Hepatocyte (in vitro differentiated cells): Measurements from ENCODE around the gene HMGXB4. TPM values are rescaled to one million over a fixed set of nuclear protein-coding genes. Genes with fewer than 3 reads are reported as not detected.

ENCODE experiments used
- DNase-seq: peaks from one replicate; pipeline ENCODE4 v3.0.0-alpha.2; 2016; ENCODE audit warnings: low spot score
- H2AFZ ChIP-seq: fragments of 200-600 bp; sonication (generic); 2 replicates; pipeline ENCODE4 v1.6.0; 2016; ENCODE audit warnings: antibody characterized with exemption, mild to moderate bottlenecking
- H3K27ac ChIP-seq: fragments of 200-600 bp; sonication (generic); 2 replicates; pipeline ENCODE4 v1.5.1; 2016; ENCODE audit warnings: mild to moderate bottlenecking
- H3K27me3 ChIP-seq: fragments of 200-600 bp; sonication (generic); 2 replicates; pipeline ENCODE4 v1.6.1; 2016
- H3K36me3 ChIP-seq: fragments of 200-600 bp; sonication (generic); replicated peaks from 2 replicates; pipeline ENCODE4 v1.5.1; 2016; ENCODE audit warnings: low read depth; ENCODE audit not compliant: insufficient read depth
- H3K4me1 ChIP-seq: fragments of 200-600 bp; sonication (generic); 2 replicates; pipeline ENCODE4 v1.5.1; 2016; ENCODE audit warnings: mild to moderate bottlenecking, moderate library complexity; ENCODE audit not compliant: insufficient read depth
- H3K4me2 ChIP-seq: fragments of 200-600 bp; sonication (generic); 2 replicates; pipeline ENCODE4 v1.6.0; 2016
- H3K4me3 ChIP-seq: fragments of 200-600 bp; sonication (generic); 2 replicates; pipeline ENCODE4 v1.5.1; 2016; ENCODE audit warnings: mild to moderate bottlenecking
- H3K79me2 ChIP-seq: fragments of 200-600 bp; sonication (generic); 2 replicates; pipeline ENCODE4 v1.6.0; 2017; ENCODE audit warnings: mild to moderate bottlenecking
- H3K9me2 ChIP-seq: fragments of 200-600 bp; sonication (generic); replicated peaks from 2 replicates; pipeline ENCODE4 v1.6.0; 2017; ENCODE audit warnings: mild to moderate bottlenecking; ENCODE audit not compliant: insufficient read depth
- H3K9me3 ChIP-seq: fragments of 200-600 bp; sonication (generic); 2 replicates; pipeline ENCODE4 v1.5.1; 2016; ENCODE audit warnings: low read depth, mild to moderate bottlenecking
- H4K20me1 ChIP-seq: fragments of 200-600 bp; sonication (generic); 2 replicates; pipeline ENCODE4 v1.6.0; 2016; ENCODE audit warnings: mild to moderate bottlenecking; ENCODE audit not compliant: insufficient read depth, poor library complexity, severe bottlenecking
- CTCF ChIP-seq: fragments of 200-600 bp; sonication (generic); IDR thresholded peaks from 2 replicates; pipeline ENCODE4 v1.5.1; 2016; ENCODE audit warnings: antibody characterized with exemption, mild to moderate bottlenecking; ENCODE audit not compliant: poor library complexity
- EZH2 ChIP-seq: fragments of 200-600 bp; sonication (generic); IDR thresholded peaks from 2 replicates; pipeline ENCODE4 v1.6.1; 2016; ENCODE audit warnings: antibody characterized with exemption, mild to moderate bottlenecking, borderline replicate concordance
- EZH2phosphoT487 ChIP-seq: fragments of 200-600 bp; sonication (generic); IDR thresholded peaks from one replicate; pipeline ENCODE4 v1.6.1; 2018; ENCODE audit warnings: antibody characterized with exemption, mild to moderate bottlenecking, low read depth, moderate library complexity; ENCODE audit not compliant: unreplicated experiment, severe bottlenecking
- WGBS: methylation state at CpG from one replicate; pipeline ENCODE4 v1.1.6; 2016; ENCODE audit warnings: low lambda C conversion rate; ENCODE audit errors: missing lambda C conversion rate; 5-methylcytosine and 5-hydroxymethylcytosine counted together
- polyA plus RNA-seq: library from polyadenylated mRNA; unstranded; fragments of >200 nt; fragmentation: Nextera tagmentation; extraction: Ambion mirVana; gene quantifications from 2 replicates; pipeline ENCODE4 v1.2.1, GENCODE V29; 2016
- total RNA-seq: library from RNA; depleted of rRNA; stranded (reverse); fragments of >200 nt; gene quantifications from 2 replicates; pipeline ENCODE4 v1.2.3, GENCODE V29; 2014

Gene HMGXB4
- total and polyA plus RNA-seq, 2 experiments from 2014 or later, result 17.2 to 19.0 TPM

- no peak overlapping the region for H3K27ac ChIP-seq
- DNase-seq, result no peak
- H3K9me3 ChIP-seq, result no peaks in the 10 kb centered on the region
- no peak for TF ChIP-seq CTCF
- no peak for TF ChIP-seq EZH2
- TF ChIP-seq EZH2phosphoT487, result no peak
- H3K36me3 ChIP-seq, result no peaks in the 10 kb centered on the region
- WGBS, result 97% methylated on average over 7 of the region's 7 CpGs
- no peak overlapping the region for H3K4me3 ChIP-seq
- no peaks in the 10 kb centered on the region for H3K9me2 ChIP-seq
- H3K4me2 ChIP-seq, result no peak overlapping the region
- peaks cover 52% of the 10 kb centered on the region for H4K20me1 ChIP-seq
- H3K79me2 ChIP-seq, result peaks cover 43% of the 10 kb centered on the region
- H3K27me3 ChIP-seq, result no peaks in the 10 kb centered on the region
- H3K4me1 ChIP-seq, result peaks cover 20% of the 10 kb centered on the region
- no peak overlapping the region for H2AFZ ChIP-seq
Measured at GRCh38 chr22:35316751-35317150, 59.5 kb downstream of the HMGXB4 start.

GRCh38 chr22:35317680-35318290 lies 60.5 kb downstream of the HMGXB4 start:
- no peak overlapping the region for H3K4me3 ChIP-seq
- TF ChIP-seq EZH2 (no peak), EZH2phosphoT487 (no peak), CTCF (no peak)
- WGBS, result 90% methylated on average over 12 of the region's 12 CpGs
- no peaks in the 10 kb centered on the region for H3K9me2 ChIP-seq
- no peaks in the 10 kb centered on the region for H3K27me3 ChIP-seq
- H3K4me1 ChIP-seq, result peaks cover 14% of the 10 kb centered on the region
- no peak overlapping the region for H3K27ac ChIP-seq
- peaks cover 40% of the 10 kb centered on the region for H3K79me2 ChIP-seq
- no peak for DNase-seq
- no peaks in the 10 kb centered on the region for H3K9me3 ChIP-seq
- no peak overlapping the region for H2AFZ ChIP-seq
- H4K20me1 ChIP-seq, result peaks cover 52% of the 10 kb centered on the region
- H3K4me2 ChIP-seq, result no peak overlapping the region
- H3K36me3 ChIP-seq, result no peaks in the 10 kb centered on the region

GRCh38 chr22:35318346-35319215 lies 61.3 kb downstream of the HMGXB4 start:
- DNase-seq, result no peak
- no peak overlapping the region for H3K4me3 ChIP-seq
- no peak overlapping the region for H3K27ac ChIP-seq
- H3K27me3 ChIP-seq, result no peaks in the 10 kb centered on the region
- H3K4me2 ChIP-seq, result no peak overlapping the region
- no peak overlapping the region for H2AFZ ChIP-seq
- H3K36me3 ChIP-seq, result no peaks in the 10 kb centered on the region
- peaks cover 8% of the 10 kb centered on the region for H3K4me1 ChIP-seq
- H3K9me2 ChIP-seq, result no peaks in the 10 kb centered on the region
- TF ChIP-seq EZH2 (no peak), CTCF (no peak), EZH2phosphoT487 (no peak)
- no peaks in the 10 kb centered on the region for H3K9me3 ChIP-seq
- H3K79me2 ChIP-seq, result peaks cover 38% of the 10 kb centered on the region
- WGBS, result 97% methylated on average over 24 of the region's 24 CpGs
- peaks cover 50% of the 10 kb centered on the region for H4K20me1 ChIP-seq
